GM12864 (cell line): Measurements from ENCODE around the gene IP6K3.

Experiments
- DNase-seq: peaks from one replicate; pipeline ENCODE4 v3.0.0-alpha.2; 2011; ENCODE audit warnings: low read depth
- H3K4me3 ChIP-seq: 2 replicates; pipeline ENCODE4 v1.5.1; 2011; ENCODE audit warnings: mild to moderate bottlenecking, low read depth, low read length, control low read depth
- TF ChIP-seq, protein P1 (sequence below): IDR thresholded peaks from 2 replicates; pipeline ENCODE4 v1.5.1; 2011; ENCODE audit warnings: low read depth, mild to moderate bottlenecking, moderate library complexity, low read length, control low read depth, inconsistent platforms; ENCODE audit errors: missing control alignments

IP6K3 gene

DNA sequence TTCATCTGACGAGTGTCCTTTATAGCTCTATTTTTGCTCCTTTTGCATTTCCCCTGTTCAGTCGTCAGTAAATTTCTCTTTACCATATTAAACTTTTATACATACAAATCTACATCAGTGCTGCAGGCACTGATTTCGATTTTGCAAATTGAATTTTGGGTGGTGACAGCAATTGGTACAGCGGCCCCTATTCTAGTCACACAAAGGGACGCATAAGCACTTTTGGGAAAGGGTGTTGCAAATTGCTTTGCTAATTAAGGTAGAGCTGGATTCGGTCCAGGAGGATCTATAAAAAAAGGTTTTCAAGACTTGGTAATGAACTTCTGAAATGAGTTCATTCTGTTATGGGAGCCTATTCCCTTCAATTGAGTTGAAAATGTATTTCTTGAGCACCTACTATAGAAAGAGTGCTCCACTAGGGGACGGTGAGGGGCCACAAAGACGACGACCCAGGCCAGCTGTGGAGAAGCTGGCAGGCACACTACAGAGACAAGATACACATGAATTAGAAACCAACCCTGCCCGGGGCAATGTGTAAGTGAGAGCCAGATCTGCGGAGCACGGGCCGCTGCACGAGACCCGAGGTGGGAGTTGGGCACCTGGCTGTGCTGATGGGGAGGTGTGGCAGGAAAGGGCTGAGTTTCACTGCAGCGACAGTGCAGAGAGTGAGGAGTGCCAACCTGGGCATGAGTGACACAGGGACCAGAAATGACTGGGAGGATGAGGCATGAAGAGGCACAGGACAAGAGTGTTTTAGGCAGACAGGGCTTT lies 40.6 kb downstream of the IP6K3 start:
- no peak for DNase-seq
- H3K4me3 ChIP-seq = no peak overlapping the region
- TF ChIP-seq, protein P1, sequence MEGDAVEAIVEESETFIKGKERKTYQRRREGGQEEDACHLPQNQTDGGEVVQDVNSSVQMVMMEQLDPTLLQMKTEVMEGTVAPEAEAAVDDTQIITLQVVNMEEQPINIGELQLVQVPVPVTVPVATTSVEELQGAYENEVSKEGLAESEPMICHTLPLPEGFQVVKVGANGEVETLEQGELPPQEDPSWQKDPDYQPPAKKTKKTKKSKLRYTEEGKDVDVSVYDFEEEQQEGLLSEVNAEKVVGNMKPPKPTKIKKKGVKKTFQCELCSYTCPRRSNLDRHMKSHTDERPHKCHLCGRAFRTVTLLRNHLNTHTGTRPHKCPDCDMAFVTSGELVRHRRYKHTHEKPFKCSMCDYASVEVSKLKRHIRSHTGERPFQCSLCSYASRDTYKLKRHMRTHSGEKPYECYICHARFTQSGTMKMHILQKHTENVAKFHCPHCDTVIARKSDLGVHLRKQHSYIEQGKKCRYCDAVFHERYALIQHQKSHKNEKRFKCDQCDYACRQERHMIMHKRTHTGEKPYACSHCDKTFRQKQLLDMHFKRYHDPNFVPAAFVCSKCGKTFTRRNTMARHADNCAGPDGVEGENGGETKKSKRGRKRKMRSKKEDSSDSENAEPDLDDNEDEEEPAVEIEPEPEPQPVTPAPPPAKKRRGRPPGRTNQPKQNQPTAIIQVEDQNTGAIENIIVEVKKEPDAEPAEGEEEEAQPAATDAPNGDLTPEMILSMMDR = no peak

DNA sequence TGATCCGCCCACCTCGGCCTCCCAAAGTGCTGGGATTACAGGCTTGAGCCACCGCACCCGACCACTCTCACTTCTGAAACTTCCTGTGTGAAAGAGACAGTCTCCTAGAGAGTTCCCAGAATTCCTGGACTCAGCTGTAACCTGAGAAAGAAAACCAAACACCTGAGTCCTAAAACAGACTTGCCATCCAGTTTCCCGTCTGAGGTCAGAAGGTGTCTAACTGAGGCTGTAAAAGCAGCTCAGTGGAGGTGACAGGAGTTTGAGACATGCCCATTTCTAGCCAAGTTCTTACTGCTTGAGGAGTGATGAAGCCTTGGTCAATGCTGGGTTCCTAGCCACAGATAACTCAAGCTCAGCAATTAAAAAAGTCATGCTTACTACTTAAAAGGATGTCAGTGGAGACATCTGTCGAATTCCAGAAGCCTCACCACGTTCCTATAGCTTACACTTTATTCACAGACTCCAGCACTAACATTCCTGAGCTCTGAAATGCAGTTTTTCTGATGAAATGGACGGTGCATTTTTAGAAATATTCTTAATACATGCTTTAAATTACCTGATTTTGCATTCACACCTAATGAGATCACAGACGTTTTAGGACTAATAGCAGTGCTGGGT lies 41.3 kb downstream of the IP6K3 start:
- TF ChIP-seq, protein P1 = no peak
- DNase-seq = no peak

DNA sequence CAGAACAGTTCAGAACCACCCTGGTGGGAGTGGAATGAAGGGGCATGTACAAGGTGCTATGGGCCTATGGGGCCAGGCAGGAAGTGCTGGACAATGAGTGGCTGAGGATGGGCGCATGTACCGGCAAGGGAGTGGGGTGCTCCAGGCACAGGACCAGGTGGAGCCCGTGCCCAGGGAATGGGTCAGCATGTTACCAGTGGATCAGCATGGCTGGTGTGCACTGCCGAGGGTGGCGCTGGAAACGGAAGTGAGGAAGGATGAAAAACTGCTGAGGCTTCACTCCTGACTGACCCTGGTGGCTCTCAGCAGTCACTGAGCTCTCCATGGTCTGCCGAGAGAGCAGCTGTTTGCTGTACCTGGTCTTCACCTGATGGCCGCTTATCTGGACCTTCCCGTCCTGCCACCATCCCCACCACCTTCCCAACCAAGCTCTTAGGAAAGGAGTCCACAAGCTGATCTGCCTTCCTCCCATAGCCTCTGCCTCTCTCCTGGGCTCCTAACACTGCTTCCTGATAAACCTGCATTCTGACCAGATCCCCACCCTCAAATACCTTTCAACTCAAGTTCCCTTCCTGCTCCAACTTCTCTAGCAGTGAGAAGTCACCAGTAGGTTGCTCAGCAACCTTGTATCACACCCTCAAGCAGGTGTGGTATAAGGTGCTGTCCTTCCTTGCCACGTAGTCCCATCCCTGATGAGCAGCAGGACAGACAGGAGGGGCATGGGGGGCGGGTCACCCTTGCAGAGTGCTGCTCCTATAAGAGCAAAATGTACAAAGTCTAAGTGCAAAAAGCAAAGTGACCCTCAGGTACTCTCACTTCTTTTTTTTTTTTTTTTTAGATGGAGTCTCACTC lies 42.3 kb downstream of the IP6K3 start:
- no peak for DNase-seq
- TF ChIP-seq, protein P1 = no peak
- no peak overlapping the region for H3K4me3 ChIP-seq

More for the DNA sequence above, 41.3 kb downstream of the IP6K3 start:
- no peak overlapping the region for H3K4me3 ChIP-seq

DNA sequence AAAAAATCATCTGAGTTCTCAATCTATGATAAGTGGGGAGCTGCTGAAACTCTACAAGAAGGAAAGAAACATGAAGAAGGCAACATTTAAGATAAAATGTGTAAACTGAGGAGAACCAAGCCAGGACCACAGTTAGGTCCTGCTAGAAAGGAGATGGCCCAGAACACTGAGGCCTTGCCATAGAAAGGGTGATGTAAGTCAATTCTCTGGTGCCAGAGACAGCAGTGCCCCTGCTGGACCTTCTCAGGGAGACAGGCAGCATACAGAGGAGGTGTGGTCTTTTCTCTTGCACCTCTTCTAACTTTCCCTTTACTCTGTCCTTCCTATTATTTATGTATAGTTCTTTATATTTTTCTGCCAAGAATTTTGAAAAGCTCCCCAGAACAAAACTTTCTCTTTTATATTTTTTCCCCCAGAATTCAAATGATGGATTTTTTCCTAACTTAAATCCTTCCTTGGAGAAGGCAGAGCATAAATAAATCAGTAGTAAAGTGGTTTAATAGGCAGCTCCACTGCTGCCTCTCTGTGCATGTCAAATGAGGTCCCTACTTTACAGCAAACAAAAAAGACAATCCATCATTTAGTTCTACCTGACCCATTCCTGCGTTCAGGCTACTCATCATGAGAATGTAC lies 44.2 kb downstream of the IP6K3 start:
- TF ChIP-seq, protein P1 = peak; percentile 67
- no peak overlapping the region for H3K4me3 ChIP-seq
- DNase-seq = no peak

DNA sequence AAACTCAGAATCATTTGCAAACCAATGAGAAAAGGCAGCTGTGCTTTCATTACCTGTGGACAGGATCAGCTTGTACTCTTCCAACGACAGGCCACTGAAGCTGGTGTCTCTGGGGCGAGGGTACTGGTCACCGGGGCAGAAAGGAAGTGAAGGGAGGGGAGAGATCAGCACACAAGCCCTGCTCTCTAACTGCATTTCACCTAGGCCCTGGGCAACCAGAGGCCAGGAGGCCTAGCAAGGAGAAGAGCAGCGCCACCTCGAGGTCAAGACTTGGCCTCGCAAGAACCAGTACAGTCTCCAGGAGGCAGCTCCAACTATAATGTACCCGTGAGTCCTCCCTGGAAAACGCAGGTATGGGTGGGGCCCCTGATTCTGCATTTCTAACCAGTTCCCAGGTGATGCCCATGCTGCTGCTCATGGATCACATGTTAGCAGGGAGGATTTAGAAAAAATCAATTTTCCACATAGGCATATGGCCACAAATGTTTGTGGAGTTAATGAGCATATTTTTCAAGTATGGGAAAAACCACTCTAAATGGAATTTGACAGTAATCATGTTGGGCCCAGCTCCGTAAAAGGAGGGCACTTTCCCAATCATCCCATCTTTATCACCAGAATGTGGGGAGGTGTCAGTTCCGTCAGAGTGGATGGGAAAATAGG lies 46.2 kb downstream of the IP6K3 start:
- H3K4me3 ChIP-seq = no peak overlapping the region
- TF ChIP-seq, protein P1 = peak; percentile 97
- peak; percentile 60 for DNase-seq

DNA sequence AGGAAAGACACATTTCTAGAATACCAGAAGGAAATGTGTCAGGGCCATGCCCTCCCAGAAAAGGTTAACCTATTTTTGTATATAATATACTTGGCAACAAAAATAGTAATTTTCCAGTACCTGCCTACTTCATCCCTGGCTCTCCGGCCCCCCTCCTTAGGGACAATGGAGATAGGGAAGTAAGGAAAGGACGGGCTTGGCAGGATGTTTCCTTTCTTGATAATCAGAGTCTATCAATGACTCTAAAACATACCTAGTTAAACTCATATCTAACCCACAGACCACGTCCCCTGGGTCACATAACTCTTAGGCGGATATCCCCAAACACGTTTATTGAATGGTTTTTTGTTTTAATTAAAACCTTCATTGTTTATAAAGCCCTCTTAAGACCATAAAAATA lies 47.0 kb downstream of the IP6K3 start:
- TF ChIP-seq, protein P1 = no peak
- H3K4me3 ChIP-seq = no peak overlapping the region
- no peak for DNase-seq
